GM10266 (cell line): ENCODE measurements around the gene AMDHD2.
"Not testable (repeated sequence)": the region's sequence is repeated elsewhere in the genome, so short reads cannot be mapped to it uniquely, and the experiment has no call there.

Experiments used
- DNase-seq: peaks from one replicate; pipeline ENCODE4 v3.0.0; 2012; ENCODE audit errors: extremely low spot score
- TF ChIP-seq, protein P1 (sequence below): IDR thresholded peaks from 2 replicates; pipeline ENCODE4 v1.5.1; 2012; ENCODE audit warnings: mild to moderate bottlenecking, low read depth; ENCODE audit not compliant: control insufficient read depth, insufficient read depth; ENCODE audit errors: missing control alignments

The AMDHD2 gene

DNA sequence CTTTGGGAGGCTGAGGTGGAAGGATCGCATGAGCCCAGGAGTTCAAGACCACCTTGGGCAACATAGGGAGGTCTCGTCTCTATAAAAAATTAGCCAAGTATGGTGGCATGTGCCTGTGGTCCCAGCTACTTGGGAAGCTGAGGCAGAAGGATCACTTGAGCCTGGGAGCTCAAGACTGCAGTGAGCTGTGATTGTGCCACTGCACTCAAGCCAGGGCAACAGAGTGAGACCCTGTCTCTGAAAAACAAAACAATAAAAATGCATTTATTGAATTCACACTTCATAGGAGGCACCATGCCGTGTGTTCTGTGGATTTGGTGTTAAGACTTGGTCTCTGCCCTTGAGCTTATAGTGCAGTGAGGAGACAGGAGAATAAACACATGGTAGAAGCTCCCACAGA, 42.8 kb upstream of the AMDHD2 start:
- TF ChIP-seq, protein P1, sequence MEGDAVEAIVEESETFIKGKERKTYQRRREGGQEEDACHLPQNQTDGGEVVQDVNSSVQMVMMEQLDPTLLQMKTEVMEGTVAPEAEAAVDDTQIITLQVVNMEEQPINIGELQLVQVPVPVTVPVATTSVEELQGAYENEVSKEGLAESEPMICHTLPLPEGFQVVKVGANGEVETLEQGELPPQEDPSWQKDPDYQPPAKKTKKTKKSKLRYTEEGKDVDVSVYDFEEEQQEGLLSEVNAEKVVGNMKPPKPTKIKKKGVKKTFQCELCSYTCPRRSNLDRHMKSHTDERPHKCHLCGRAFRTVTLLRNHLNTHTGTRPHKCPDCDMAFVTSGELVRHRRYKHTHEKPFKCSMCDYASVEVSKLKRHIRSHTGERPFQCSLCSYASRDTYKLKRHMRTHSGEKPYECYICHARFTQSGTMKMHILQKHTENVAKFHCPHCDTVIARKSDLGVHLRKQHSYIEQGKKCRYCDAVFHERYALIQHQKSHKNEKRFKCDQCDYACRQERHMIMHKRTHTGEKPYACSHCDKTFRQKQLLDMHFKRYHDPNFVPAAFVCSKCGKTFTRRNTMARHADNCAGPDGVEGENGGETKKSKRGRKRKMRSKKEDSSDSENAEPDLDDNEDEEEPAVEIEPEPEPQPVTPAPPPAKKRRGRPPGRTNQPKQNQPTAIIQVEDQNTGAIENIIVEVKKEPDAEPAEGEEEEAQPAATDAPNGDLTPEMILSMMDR: no peak
- no peak for DNase-seq

DNA sequence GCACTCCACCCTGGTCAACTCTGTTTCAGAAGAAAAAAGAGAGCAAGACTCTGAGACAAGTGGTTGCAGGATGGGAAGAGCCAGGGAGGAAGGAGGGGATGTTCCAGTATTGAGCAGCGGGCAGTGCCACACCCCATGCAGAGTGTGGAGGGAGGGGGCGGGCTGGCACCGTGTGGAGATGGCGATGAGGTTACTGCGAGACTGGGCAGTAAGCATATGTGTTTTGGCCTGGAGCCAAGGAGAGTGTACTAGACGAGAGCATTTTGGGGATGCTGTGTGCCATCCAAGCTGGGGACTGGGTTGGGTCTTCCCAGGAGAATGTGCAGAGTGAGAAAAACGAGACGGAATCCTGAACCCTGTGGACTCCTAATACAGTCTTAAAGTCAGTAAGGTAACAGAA, 41.9 kb upstream of the AMDHD2 start:
- DNase-seq: no peak
- TF ChIP-seq, protein P1: no peak

DNA sequence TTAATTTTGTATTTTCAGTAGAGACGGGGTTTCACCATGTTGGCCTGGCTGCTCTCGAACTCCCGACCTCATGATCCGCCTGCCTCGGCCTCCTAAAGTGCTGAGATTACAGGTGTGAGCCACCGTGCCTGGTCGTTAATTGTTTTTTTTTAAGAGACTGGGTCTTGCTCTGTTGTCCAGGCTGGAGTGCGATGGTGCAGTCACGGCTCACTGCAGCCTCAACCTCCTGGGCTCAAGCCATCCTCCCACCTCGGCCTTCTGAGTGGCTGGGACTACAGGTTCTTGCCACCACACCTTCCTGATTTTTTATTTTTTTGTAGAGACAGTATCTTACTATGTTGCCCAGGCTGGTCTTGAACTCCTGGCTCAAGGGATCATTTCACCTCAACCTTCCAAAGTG, 40.2 kb upstream of the AMDHD2 start:
- DNase-seq: not testable (repeated sequence)

DNA sequence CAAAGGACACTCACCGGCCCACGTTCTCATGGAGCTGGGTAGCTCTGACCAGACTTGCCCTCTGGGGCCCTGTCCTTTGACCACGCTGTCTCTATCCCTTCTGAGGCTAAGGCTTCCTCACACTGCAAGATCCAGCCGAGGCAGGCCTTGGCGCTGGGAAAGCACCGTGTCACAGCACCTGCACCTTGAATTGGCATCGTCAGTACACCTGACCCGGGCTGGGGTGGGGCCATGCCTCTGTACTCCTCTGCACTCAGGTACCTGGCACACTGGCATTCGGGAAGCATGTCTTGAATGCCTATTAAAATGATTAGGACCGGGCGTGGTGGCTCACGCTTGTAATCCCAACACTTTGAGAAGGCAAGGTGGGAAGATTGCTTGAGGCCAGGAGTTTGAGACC, 39.2 kb upstream of the AMDHD2 start:
- DNase-seq: no peak
- TF ChIP-seq, protein P1: no peak

DNA sequence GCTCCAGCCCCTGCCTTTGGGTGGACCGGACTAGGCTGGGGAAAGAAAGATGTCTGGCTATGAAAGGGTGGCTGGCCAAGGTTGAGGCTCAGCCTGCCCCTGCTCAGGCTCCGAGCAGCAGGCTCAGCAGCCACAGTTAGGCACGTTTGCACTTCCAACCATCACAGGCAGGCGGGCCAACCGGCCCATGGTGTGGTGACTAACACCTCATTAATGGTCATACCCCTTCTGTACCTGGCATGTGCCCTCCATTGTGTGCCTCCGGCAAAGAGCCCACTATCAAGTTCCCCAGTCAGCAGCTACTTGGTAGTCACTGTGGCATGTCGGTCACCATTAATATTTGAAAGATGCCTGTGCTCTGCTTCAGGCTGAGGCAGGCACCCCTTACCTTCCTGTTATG, 38.5 kb upstream of the AMDHD2 start:
- DNase-seq: no peak
- TF ChIP-seq, protein P1: no peak

DNA sequence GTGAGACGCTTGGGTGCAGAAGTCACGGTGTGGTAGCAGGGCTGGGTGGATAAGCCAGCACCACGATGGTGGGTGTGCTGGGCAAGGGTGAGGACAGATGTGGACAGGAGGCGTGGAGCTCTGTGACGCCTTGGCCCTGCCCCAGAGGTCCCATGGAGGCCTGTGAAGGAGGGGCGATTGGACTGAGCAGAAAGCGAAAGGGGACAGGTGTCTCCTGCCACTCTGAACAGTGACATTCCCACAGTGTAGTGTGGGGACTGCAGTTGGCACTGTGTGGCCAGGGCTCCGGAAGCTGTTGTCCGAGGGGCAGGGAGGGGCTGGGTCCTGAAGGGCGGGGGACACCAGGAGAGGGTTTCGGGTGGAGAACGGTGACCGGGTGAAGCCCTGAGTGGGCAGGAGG, 37.9 kb upstream of the AMDHD2 start:
- DNase-seq: no peak
- TF ChIP-seq, protein P1: no peak

DNA sequence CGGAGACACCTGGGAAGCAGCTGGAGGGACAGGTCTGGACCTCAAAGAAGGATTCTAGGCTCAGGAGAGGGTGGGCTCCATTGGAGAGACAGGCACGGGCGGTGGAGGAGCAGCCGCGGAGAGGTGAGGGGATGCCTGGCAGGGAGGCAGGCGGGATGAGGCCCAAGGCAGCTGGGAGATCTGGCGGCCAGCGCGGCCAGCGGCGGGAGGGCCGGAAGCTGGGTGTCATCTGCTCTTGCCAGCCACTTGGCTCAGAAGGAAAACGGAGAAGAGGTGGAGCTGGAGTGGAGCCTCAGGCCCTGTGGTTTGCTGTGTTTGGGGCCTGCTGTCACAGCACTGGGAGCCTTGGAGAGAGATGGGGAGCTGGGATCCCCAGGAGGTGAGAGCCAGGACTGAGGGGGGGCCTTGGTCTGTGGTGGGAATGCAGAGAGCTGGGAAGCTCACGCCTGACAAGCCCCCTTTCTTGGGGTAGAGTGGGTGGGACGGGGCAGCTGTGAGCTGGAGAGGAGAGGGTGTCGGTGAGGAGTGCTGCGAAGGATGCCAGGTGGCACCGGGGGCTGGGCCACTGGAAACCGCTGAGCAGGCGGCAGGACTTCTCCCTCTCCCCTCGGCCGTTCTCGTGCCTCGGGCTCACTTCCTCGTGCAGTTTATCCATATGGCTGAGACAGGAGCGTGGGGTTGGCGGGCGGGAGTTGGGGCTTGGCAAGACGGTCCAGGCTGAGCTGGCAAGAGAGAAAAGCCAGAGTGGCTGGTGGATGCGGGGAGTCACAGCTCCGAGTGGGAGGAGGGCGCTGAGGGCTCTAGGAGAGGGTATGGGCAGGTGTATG, 37.2 kb upstream of the AMDHD2 start:
- DNase-seq: no peak
- TF ChIP-seq, protein P1: no peak
